GM19193 (cell line): ENCODE data around the gene CLBA1.

Source experiments
- POLR2A ChIP-seq: IDR thresholded peaks from 4 replicates; pipeline ENCODE4 v1.6.1; 2011; ENCODE audit not compliant: insufficient read depth, insufficient read length; ENCODE audit errors: extremely low read depth

Gene CLBA1

GRCh38 chr14:105043641-105044040 lies 58.1 kb downstream of the CLBA1 start:
- TF ChIP-seq POLR2A: no peak
